HG03064 (cell line): ENCODE results near the gene PSMB2.
"Not testable (repeated sequence)": the region's sequence is repeated elsewhere in the genome, so short reads cannot be mapped to it uniquely, and the experiment has no call there.

Experiments
- ATAC-seq: cut with Tn5 transposase; IDR thresholded peaks from one replicate; pipeline ENCODE4 v1.9.1; 2021; ENCODE audit warnings: low read depth; ENCODE audit not compliant: unreplicated experiment

The PSMB2 gene

DNA sequence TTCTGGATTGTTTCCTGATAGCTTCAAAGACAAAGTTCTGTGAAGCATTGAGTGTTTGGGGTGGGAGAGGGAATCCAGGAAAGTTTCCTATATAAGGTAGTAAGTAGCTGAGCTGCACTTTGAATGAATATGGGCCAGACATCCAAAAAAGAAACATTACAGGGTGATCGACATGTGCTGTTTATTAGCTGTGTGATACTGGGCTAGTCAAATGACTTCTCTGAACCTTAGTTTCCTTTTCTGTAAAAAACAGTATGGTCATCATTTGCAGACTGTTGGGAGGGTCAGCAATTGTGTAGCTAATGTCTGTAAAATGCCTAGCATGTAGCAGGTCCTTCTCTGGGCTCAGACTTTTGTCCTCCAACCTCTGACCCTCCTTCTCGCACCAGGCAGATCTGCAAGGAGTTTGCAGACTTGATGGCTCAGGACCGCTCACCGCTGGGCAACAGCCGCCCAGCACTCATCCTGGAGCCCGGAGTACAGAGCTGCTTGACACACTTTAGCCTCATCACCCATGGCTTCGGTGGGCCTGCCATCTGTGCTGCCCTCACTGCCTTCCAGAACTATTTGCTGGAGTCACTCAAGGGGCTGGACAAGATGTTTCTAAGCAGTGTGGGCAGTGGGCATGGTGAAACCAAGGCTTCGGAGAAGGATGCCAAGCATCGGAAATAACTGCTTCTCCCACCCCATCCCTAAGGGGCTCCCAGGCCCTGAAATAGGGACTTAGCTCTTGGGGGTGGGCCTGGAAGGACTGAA lies 47.1 kb downstream of the PSMB2 start:
- ATAC-seq: no peak

DNA sequence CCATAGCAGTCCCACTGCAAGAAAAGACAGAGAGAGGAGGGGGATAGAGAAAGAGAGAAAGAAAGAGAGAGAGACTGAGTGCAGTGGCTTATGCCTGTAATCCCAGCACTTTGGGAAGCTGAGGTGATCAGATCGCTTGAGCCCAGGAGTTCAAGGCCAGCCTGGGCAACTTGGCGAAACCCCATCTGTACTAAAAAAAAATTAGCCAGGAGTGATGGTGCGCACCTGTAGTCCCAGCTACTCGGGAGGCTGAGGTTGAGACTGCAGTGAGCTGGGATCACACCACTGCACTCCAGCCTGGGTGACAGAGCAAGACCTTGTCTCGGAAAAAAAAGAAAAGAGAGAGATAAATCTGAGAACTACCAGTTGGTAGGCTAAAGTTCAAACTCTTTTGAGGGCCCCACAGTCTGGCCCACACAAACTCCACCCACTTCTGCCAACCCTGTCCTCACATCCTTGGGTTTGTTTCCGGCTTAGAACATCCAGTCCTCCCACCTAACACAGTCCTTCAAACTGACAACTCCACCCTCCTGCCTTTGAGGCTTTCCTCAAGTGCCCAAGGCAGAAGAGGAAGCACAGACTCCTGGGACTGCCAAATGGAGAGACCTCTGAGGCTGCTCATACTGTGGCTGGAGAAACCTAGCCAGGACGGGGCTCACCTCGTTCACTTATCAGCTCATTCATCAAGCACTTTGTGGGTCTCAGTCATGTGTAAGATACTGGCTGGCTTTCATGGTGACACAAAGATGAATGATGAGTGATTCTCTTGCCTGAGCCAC lies 48.1 kb downstream of the PSMB2 start:
- ATAC-seq: no peak

DNA sequence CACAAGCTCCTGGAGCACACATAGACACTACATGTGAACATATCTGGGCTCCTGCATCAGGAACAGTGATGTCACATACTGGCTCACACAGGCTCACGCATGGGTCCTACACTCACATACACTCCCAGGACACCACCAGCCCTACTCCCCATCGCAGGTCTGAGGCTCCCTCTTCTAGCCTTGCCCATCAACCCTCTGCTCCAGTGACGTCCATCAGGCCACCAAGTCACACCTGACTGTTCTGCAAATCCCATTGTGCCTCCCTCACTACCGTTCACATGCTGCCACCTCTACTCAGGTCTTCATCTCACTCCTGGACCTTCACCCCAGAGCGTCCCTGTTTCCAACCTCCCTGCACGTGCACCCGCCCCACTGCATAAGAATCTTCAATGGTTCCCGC lies 50.1 kb downstream of the PSMB2 start:
- no peak for ATAC-seq

DNA sequence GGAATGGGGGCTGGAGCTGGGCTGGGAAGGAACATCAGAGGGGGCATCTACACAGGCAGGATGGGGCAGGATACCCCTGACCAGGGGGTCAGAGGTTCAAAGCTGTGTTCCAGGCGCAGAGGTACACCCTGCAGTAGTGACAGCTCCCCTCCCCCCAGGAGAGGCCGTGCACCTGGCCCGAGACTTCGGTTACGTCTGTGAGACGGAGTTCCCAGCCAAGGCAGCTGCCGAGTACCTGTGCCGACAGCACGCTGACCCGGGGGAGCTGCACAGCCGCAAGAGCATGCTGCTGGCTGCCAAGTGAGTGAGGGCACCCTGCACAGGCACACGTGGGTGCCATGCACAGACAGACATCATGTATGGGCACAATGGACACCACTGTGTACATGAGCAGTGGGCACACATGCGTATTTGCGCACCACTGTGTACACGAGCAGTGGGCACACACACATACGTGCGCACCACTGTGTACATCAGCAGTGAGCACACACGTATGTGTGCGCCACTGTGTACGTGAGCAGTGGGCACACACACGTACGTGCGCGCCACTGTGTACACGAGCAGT lies 50.8 kb downstream of the PSMB2 start:
- ATAC-seq: no peak

DNA sequence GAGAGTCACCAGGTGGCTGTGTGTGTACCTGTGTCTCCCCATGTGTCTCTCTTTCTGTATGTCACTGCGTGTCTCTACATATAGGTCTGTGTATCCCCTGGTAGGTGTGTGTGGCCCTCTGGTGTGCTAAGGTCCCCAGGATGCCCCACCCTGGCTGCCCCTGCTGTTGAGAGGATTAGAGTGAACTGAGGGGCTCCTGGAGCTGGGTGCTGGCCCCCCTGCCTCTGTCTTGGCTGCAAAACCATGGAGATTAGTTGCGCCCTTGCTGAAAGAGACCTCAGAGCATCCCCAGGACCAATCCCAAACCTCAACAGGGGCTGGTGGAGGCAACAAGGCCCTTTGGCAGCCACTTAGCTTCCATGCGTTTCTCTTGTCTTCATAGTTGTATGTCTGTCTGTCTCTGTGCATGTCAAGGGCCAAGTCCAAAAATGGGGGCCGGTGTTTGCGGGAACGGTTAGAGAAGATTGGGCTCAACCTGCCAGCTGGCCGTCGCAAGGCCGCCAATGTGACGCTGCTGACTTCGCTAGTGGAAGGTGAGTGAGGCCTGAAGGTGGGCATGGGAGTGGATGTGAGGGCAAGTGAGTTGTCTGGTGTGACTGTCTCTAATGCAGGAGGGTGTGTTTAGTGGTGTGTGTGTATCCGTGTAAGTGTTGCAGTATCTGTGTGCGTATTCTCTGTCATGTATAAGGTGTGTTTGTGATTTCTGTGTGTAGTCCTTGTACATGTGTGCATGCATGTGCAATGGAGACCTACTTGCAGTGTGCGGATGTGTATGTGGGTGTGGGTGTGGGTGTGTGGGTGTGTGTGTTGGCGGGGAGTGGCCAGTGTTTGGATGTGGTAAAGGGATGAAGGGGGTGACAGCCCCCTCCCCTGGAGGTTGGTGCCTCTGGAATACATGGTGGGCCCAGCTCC lies 51.6 kb downstream of the PSMB2 start:
- ATAC-seq: no peak

DNA sequence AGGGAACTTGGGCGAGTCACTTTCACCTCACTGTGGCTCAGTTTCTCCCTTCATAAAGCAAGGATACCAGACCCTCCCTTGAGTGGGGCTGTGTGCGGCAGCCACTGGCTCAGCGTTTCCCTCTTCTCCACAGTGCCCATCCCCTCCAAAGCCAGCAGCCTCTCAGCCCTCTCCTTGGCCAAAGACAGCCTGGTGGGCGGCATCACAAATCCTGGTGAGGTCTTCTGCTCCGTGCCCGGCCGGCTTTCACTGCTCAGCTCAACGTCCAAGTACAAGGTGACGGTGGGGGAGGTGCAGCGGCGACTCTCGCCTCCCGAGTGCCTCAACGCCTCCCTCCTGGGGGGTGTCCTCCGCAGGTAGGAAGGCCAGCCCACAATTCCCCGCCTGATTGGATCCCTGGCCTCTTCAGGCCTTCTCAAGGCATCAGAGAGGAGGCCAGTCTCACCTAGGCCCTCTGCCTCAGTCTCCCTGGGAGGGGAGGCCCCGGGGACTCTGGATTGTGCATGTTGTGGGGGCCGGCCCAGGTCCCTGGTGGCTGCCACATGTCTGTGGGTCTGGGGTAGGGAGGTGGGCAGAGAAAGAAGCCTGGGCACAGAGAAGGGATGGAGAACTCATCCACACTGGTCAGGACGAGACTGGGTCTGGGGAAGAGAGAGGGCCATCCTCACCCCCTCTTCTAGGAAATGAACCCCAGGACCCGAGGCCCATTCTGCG lies 53.0 kb downstream of the PSMB2 start:
- no peak for ATAC-seq

DNA sequence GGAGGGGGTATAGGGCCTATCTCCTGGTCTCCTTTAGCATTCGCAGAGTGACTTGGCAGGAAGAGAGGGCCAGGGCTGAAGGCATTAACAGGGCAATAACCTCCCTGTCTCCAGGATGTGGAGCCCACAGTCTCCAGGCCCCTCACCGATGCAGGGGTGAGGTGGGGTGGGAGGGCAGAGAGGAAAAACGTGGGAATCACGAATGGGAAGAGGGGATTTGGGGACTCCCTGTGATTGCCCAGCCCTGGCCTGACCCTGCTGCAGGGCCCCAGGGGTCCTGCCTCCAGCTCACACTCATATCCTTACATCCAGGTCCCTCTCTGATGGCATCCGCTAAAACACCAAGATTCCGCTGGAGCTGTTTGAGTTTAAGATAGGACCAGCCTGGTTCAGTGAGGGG lies 53.6 kb downstream of the PSMB2 start:
- no peak for ATAC-seq

DNA sequence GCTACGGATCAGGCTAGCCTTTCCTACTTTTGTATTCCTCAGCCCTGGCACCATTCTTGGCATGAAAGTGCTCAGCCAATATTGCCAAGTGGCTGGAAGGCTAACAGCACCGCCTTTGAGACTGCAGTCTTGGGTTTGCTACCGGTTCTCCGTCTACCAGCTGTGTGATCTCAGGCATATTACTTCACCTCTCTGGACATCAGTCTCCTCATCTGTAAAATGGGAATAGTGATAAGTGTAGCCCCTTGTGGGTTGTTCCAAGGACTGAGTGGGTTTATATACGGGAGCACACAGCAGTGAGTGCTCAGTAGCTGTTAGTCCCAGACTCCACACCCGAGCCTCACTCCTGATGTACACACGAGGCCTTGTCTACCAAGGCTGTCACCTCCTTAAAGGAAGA lies 54.5 kb downstream of the PSMB2 start:
- ATAC-seq: no peak

DNA sequence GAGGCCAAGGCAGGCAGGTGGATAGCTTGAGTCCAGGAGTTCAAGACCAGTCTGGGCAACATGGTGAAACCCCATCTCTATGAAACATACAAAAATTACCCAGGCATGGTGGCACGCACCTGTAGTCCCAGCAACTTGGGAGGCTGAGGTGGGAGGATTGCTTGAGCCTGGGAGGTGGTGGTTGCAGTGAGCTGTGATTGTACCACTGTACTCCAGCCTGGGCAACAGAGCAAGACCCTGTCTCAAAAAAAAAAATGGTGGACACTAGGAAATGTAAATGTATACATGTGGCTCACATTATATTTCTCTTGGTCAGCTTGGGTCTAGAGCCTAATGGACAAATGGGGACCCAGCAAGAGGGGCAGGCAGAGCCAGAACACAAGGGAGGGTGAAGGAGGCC lies 55.5 kb downstream of the PSMB2 start:
- ATAC-seq: not testable (repeated sequence)

DNA sequence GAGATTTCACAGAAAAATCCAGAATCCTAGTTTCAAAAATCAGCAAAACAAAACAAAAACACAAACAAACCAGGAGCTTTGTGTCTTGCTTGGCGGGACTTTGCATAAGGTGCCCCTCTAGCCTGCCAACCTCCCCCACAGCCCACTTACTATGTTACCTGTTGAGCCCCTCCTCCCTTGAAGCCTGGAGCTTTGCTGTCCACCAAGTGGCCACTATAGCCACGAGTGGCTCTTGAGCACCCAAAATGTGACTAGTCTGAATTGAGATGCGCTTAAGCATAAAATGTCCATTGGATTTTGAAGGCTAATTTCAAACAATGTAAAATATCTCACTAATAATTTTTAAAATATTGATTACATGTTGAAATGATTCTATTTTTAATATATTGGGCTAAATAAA lies 56.0 kb downstream of the PSMB2 start:
- ATAC-seq: no peak

DNA sequence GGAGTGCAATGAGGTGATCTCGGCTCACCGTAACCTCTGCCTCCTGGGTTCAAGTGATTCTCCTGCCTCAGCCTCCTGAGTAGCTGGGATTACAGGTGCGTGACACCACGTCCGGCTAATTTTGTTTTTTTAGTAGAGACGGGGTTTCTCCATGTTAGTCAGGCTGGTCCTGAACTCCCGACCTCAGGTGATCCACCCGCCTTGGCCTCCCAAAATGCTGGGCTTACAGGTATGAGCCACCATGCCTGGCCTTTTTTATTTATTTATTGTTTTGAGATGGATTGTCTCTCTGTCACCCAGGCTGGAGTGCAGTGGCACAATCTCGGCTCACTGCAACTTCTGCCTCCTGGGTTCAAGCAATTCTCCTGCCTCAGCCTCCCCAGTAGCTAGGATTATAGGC lies 59.7 kb downstream of the PSMB2 start:
- not testable (repeated sequence) for ATAC-seq

DNA sequence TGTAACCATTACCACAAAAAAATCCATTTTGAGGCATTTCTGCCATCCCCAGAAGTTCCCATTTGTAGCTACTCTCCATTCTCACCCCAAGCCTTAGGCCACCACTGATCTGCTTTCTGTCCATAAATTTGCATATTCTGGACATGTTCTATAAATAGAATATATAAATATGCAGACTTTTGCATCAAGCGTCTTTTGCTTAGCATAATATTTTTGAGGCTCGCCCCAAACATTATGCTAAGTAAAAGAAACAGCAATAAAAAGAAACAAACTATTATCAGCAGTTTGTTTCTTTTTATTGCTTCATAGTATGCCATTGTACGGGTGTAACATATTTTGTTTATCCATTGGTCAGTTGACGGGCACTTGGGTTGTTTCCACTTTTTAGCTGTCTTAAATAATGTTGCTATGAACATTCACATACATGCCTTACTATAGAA lies 60.4 kb downstream of the PSMB2 start:
- no peak for ATAC-seq

DNA sequence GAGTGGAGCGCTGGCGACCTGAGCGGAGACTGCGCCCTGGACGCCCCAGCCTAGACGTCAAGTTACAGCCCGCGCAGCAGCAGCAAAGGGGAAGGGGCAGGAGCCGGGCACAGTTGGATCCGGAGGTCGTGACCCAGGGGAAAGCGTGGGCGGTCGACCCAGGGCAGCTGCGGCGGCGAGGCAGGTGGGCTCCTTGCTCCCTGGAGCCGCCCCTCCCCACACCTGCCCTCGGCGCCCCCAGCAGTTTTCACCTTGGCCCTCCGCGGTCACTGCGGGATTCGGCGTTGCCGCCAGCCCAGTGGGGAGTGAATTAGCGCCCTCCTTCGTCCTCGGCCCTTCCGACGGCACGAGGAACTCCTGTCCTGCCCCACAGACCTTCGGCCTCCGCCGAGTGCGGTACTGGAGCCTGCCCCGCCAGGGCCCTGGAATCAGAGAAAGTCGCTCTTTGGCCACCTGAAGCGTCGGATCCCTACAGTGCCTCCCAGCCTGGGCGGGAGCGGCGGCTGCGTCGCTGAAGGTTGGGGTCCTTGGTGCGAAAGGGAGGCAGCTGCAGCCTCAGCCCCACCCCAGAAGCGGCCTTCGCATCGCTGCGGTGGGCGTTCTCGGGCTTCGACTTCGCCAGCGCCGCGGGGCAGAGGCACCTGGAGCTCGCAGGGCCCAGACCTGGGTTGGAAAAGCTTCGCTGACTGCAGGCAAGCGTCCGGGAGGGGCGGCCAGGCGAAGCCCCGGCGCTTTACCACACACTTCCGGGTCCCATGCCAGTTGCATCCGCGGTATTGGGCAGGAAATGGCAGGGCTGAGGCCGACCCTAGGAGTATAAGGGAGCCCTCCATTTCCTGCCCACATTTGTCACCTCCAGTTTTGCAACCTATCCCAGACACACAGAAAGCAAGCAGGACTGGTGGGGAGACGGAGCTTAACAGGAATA lies 64.0 kb downstream of the PSMB2 start:
- ATAC-seq: no peak

DNA sequence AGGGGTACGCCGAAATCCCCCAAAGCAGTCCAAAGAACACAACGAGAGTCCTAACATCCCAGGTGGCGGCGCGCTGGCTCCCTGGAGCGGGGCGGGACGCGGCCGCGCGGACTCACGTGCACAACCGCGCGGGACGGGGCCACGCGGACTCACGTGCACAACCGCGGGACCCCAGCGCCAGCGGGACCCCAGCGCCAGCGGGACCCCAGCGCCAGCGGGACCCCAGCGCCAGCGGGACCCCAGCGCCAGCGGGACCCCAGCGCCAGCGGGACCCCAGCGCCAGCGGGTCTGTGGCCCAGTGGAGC lies 64.6 kb downstream of the PSMB2 start:
- ATAC-seq: not testable (repeated sequence)

DNA sequence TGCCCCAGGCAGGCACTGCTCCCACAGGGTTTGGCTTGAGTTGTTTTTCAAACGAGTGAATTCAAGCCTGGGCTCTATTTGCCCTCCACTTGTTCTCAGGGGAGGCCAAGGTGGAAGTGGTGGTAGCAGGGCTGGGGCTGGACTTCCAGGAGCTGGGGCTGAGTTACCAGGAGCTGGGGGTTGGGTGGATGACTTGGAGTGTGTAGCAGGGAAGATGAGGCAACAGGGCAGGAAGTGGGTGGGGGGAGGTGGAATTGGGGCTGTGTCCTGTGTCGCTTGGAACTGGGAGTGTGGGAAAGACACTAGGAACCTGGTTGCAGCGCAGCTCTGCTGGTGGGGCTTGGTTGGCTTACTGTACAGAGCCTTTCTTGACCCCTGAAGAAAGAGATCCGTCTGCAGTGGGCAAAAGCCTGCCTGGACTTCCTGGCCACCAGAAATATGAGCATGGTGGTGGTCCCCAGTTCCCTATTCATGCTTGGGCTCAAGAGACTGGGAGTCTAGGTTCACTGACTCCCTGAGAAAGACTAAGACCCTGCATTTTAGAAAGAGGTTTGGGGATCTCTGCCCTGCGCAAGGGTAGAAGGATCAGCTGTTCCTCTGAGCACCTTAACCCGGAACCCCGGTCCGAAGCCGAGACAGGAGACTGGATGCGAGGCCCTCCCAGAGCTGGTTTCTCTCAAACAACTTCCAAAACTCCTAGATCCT lies 65.1 kb downstream of the PSMB2 start:
- ATAC-seq: no peak

DNA sequence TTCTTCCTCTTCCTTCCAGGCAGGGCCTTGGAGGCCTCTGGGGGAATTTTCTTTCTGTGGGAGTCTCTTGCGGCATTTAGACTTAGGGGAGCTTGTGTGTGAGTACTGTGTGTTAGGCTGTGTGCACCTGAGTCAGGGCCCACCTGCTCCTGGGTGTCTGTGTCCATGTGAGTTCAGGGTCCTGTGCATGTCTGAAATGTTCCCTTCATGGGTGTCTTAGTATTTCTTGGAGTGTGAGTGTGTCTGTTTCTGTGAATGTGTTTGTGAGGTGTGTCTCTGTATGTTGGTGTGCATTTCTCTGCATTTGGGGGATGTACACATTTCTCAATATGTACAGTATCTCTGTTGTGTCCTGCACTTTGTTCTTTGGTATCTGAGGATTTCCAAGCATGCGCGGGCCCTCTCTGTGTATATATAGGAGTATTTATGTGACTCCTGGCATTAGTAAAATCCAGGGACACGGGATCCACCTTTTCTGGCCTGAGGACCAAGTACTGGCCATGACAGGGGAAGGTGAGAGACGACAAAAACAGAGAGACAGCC lies 65.8 kb downstream of the PSMB2 start:
- ATAC-seq: no peak

DNA sequence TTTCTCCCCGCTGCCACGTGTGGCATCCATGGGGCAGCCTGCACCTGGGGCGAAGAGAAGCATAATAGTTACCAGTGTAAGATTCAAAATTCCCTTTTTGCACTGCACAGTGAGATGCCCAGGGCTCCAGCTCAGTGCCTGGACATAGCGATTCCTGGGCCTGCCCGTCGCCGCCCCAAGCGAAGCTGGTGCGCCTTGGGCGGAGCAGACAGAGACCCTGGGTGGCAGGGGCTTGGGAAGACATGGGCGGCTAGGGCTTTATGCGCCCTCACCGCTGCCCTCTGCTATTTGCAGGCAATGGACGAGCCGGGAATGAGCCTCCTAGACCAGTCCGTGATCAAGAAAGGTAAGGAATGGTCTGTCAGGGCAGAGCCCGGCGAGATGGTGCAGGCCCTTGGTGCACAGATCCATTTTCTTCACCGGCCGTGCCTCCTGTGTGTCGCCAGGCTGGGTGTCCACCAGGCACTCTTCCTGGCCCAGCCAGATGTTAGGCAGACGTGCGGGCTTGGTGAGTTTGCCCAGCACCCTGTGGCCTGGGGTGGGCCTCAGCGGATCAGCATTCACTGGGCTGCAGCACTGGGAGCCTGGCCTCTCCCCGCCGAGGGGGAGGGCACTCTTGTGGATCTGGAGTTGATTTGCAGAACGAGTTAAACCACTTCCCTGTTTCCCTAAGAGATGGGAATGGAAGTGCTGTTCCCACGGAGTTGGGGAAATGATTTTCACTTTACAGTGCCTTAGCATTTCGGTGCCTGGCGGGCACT lies 66.5 kb downstream of the PSMB2 start:
- no peak for ATAC-seq
